ENCODE measurements around the gene GAREM1. TPM values are rescaled to one million over a fixed set of nuclear protein-coding genes. Genes with fewer than 3 reads are reported as not detected.

Gene GAREM1
- total and polyA plus RNA-seq, 2 of the 8 experiments (the other 6 are each of a cell fraction or from before 2014, with no cell fraction given): 3.6 to 9.2 TPM

DNA sequence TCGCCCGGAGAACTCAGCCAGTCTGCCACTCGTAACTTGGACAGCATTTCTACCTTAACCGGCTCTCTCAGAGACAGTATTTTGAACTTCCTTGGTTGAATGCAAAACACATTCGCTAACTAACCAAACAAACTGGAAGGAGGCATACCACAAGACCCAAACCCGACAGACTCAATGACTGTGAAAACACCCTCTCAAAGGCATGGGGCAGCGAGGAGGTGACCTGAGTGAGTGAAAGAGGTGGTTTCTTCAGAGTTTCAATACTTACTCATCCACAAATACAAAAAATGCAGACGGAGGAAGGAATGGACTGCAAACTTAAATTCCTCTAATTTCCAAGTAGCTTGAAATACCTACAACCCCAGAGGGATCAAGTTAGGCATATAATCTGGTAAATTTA, 132.9 kb downstream of the GAREM1 start:
- Histone ChIP-seq H3K27me3 (replicated peaks in 1 of 4; ENCODE audit: control insufficient read depth in 3 of 4, extremely low read depth in 1 of 4, insufficient read depth in 3 of 4, low read length in 3 of 4) (no peaks in the 10 kb centered on the region), H3K9me3 (ENCODE audit: insufficient read depth in 2 of 2, low read depth in 1 of 2, low read length in 1 of 2) (no peaks in the 10 kb centered on the region), H2AFZ (ENCODE audit: low read length) (no peak overlapping the region), H2AK5ac (ENCODE audit: low read depth, low read length) (no peak overlapping the region), H3K14ac (ENCODE audit: insufficient read length) (no peak overlapping the region), H3K79me2 (ENCODE audit: control insufficient read depth in 1 of 2, insufficient read depth in 2 of 2, low read length in 2 of 2) (no peaks in the 10 kb centered on the region), H3K18ac (ENCODE audit: extremely low read depth, low read length) (no peak overlapping the region), H3K56ac (replicated peaks; ENCODE audit: insufficient read length, low read depth, low read length) (no peak overlapping the region), H2BK15ac (ENCODE audit: low read length) (no peak overlapping the region), H3K36me3 (ENCODE audit: control insufficient read depth in 2 of 4, insufficient read depth in 4 of 4, low read length in 3 of 4) (no peaks in the 10 kb centered on the region), H2BK12ac (ENCODE audit: low read depth, low read length) (no peak overlapping the region), H3K27ac (ENCODE audit: low read depth, low read length) (no peak overlapping the region), H3K9ac (replicated peaks in 1 of 4; ENCODE audit: extremely low read depth in 1 of 4, low read depth in 3 of 4, low read length in 3 of 4) (no peak overlapping the region), H4K8ac (ENCODE audit: extremely low read depth, insufficient read depth, low read length) (no peak overlapping the region), H2BK120ac (replicated peaks; ENCODE audit: low read depth, low read length) (no peak overlapping the region), H2BK20ac (ENCODE audit: low read length) (no peak overlapping the region), H3K23ac (ENCODE audit: insufficient read length) (no peak overlapping the region), H3K4me2 (ENCODE audit: insufficient read depth in 1 of 2, low read depth in 2 of 2, low read length in 2 of 2) (no peak overlapping the region), H3K4me1 (replicated peaks in 1 of 4; ENCODE audit: control insufficient read depth in 3 of 4, insufficient read depth in 4 of 4, low read length in 3 of 4) (no peaks in the 10 kb centered on the region), H4K20me1 (replicated peaks in 1 of 2; ENCODE audit: control insufficient read depth in 1 of 2, insufficient read depth in 2 of 2, low read length in 2 of 2) (no peaks in the 10 kb centered on the region), H4K5ac (ENCODE audit: insufficient read length, low read depth, low read length) (no peak overlapping the region), H3K23me2 (ENCODE audit: low read depth, low read length) (no peaks in the 10 kb centered on the region), H3K4me3 (ENCODE audit: extremely low read depth in 1 of 4, insufficient read depth in 2 of 4, low read depth in 3 of 4, low read length in 4 of 4) (no peak overlapping the region), H4K91ac (replicated peaks; ENCODE audit: insufficient read length, low read length) (no peak overlapping the region), H3K79me1 (ENCODE audit: low read depth, low read length) (no peaks in the 10 kb centered on the region), H2BK5ac (ENCODE audit: low read depth, low read length) (no peak overlapping the region), H3K4ac (replicated peaks; ENCODE audit: insufficient read length, low read depth, low read length) (no peak overlapping the region)
- CTCF ChIA-PET (ENCODE audit: partially characterized antibody): interaction anchor here (0.9 to 2.6 kb wide), 3 partner anchors 12 to 49 kb away, joined by 3 to 8 read pairs (median 4); no protein-coding TSS in a partner anchor
- FAIRE-seq (no peak), DNase-seq (ENCODE audit: low read depth in 1 of 2, low spot score in 2 of 2) (no peak)
- POLR2A ChIA-PET (ENCODE audit: partially characterized antibody): no interaction called here
- no peak for TF ChIP-seq RBBP5 (IDR thresholded peaks at IDR 0.05; ENCODE audit: borderline replicate concordance, low read depth, low read length)
- no peak for TF ChIP-seq CHD1 (IDR thresholded peaks at IDR 0.05; ENCODE audit: low read depth, low read length)
- no peak for TF ChIP-seq CBX8 (IDR thresholded peaks at IDR 0.05; ENCODE audit: borderline replicate concordance, low read depth, low read length)
- TF ChIP-seq, protein P1, sequence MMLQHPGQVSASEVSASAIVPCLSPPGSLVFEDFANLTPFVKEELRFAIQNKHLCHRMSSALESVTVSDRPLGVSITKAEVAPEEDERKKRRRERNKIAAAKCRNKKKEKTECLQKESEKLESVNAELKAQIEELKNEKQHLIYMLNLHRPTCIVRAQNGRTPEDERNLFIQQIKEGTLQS (IDR thresholded peaks at IDR 0.05; ENCODE audit: insufficient read depth, low read depth, low read length): no peak
- no peak for TF ChIP-seq TCF12 (IDR thresholded peaks at IDR 0.05; ENCODE audit: low read depth, low read length)
- no peak for TF ChIP-seq EGR1 (IDR thresholded peaks at IDR 0.05; ENCODE audit: borderline replicate concordance, low read depth, low read length)
- WGBS, 2 experiments (ENCODE audit: extremely low coverage in 1 of 2, insufficient coverage in 1 of 2, insufficient read length in 1 of 2, insufficient replicate concordance in 2 of 2, low coverage in 1 of 2, low lambda C conversion rate in 2 of 2, missing lambda C conversion rate in 1 of 2): 88% methylated on average over 8 of the region's 8 CpGs; no CpG with 5 or more reads in 1 of the 2 experiments

Data from H1 (cell line).